IMR-90 (cell line): ENCODE data around the gene CEP170B.

Experiments used
- BHLHE40 ChIP-seq: fragments of 150-350 bp; IDR thresholded peaks from 2 replicates; pipeline ENCODE4 v1.6.1; 2016; ENCODE audit warnings: mild to moderate bottlenecking, low read depth, low read length
- CEBPB ChIP-seq: IDR thresholded peaks from 2 replicates; pipeline ENCODE4 v1.6.1; 2012; ENCODE audit warnings: low read depth, low read length, improper control_type of control experiment
- CTCF ChIP-seq: conservative IDR thresholded peaks from 2 replicates; pipeline ENCODE4 v1.5.1; 2012; ENCODE audit warnings: mild to moderate bottlenecking, low read depth, low read length, improper control_type of control experiment
- FOS ChIP-seq: fragments of 150-350 bp; IDR thresholded peaks from 2 replicates; pipeline ENCODE4 v1.6.1; 2016; ENCODE audit warnings: low read depth, low read length
- MAFK ChIP-seq: IDR thresholded peaks from 2 replicates; pipeline ENCODE4 v1.6.1; 2012; ENCODE audit warnings: low read depth, low read length, improper control_type of control experiment
- MAZ ChIP-seq: IDR thresholded peaks from 2 replicates; pipeline ENCODE4 v1.6.1; 2012; ENCODE audit warnings: low read depth, mild to moderate bottlenecking, low read length, improper control_type of control experiment, moderate library complexity, borderline replicate concordance
- MXI1 ChIP-seq: IDR thresholded peaks from 2 replicates; pipeline ENCODE4 v1.6.1; 2012; ENCODE audit warnings: low read depth, mild to moderate bottlenecking, low read length, moderate library complexity, borderline replicate concordance
- POLR2A ChIP-seq: IDR thresholded peaks from 2 replicates; pipeline ENCODE4 v1.6.1; 2012; ENCODE audit warnings: mild to moderate bottlenecking, low read depth, low read length
- RAD21 ChIP-seq: IDR thresholded peaks from 2 replicates; pipeline ENCODE4 v1.6.1; 2012; ENCODE audit warnings: low read length, improper control_type of control experiment

- no peak for TF ChIP-seq CTCF
- no peak for TF ChIP-seq CEBPB
- no peak for TF ChIP-seq FOS
- no peak for TF ChIP-seq POLR2A
- TF ChIP-seq RAD21 = no peak
- TF ChIP-seq MXI1 = no peak
- TF ChIP-seq MAZ = no peak
- TF ChIP-seq MAFK = no peak
- TF ChIP-seq BHLHE40 = no peak
Observed at GRCh38 chr14:104936361-104937155, 71.5 kb downstream of the CEP170B start.
